K562 (cell line): Measurements from ENCODE around the gene CAMK1D. TPM values are rescaled to one million over a fixed set of nuclear protein-coding genes. Genes with fewer than 3 reads are reported as not detected.

Experiments used
- ATAC-seq: fragments of 200-7000 bp; cut with Tn5 transposase; 3 replicates; pipeline ENCODE4 v1.9.1; 2020; ENCODE audit warnings: moderate library complexity
- BruUV-seq: library from RNA; stranded (reverse); fragments of 400-500 nt; replicated peaks from 2 replicates; lab custom pipeline; 2021; lab: Mats Ljungman, UMichigan
- CTCF ChIA-PET: fragments of 300-600 bp; formaldehyde crosslinking; extraction: SDS; loops from one replicate; lab custom pipeline; 2021; ENCODE audit warnings: low intra/inter-chr PET ratio; lab: Yijun Ruan, JAX
- POLR2A ChIA-PET: fragments of 300-600, 350-650 bp; sonication (Branson Sonifier 250); formaldehyde crosslinking; extraction: SDS; loops from one replicate; lab custom pipeline; 2021; ENCODE audit warnings: antibody characterized with exemption, inconsistent platforms; lab: Yijun Ruan, JAX
- DNase-seq, 4 experiments: peaks; one replicate each; pipeline versions ENCODE4 v3.0.0 to v3.0.0-alpha.2; 2011 to 2018; ENCODE audit warnings: low spot score in 3 of 4, mixed read lengths in 3 of 4; ENCODE audit errors: extremely low read depth in 1 of 4
- FAIRE-seq: peaks from 2 replicates; lab custom pipeline; 2011; peaks lifted over from hg19 to GRCh38; lab: Jason Lieb, UNC
- H2AFZ ChIP-seq: 2 replicates; pipeline ENCODE4 v1.6.0; 2011; ENCODE audit warnings: low read depth, low read length, control low read depth, inconsistent platforms
- H3K27ac ChIP-seq: fragments of 200-600 bp; 3 replicates; pipeline ENCODE4 v1.8.0; 2011; ENCODE audit warnings: low read depth, mild to moderate bottlenecking, control low read depth, inconsistent platforms, low read length, moderate library complexity, mixed read lengths; ENCODE audit errors: extremely low read depth
- H3K27me3 ChIP-seq, 2 experiments: fragments of 300-600 bp in 1 of 2; 2 replicates in 1 of 2; 3 replicates in 1 of 2; pipeline versions ENCODE4 v1.6.0 to v1.8.0; 2011; ENCODE audit warnings: inconsistent platforms in 2 of 2, low read length in 2 of 2, mild to moderate bottlenecking in 1 of 2, mixed read lengths in 1 of 2, moderate library complexity in 1 of 2; ENCODE audit not compliant: control insufficient read depth in 2 of 2, insufficient read depth in 2 of 2
- H3K36me3 ChIP-seq: fragments of 300-600 bp; 3 replicates; pipeline ENCODE4 v1.8.0; 2011; ENCODE audit warnings: mild to moderate bottlenecking, low read length, inconsistent platforms; ENCODE audit not compliant: control insufficient read depth, insufficient read depth
- H3K4me1 ChIP-seq, 2 experiments: fragments of 200-600 bp in 1 of 2; replicated peaks in 1 of 2; 2 replicates in 1 of 2; 3 replicates in 1 of 2; pipeline versions ENCODE4 v1.5.1 to v1.8.0; 2011; ENCODE audit warnings: inconsistent platforms in 2 of 2, low read length in 2 of 2, mild to moderate bottlenecking in 1 of 2, mixed read lengths in 1 of 2, moderate library complexity in 1 of 2; ENCODE audit not compliant: control insufficient read depth in 2 of 2, insufficient read depth in 2 of 2
- H3K4me2 ChIP-seq: 2 replicates; pipeline ENCODE4 v1.6.1; 2011; ENCODE audit warnings: low read length, control low read depth, inconsistent platforms, mixed read lengths; ENCODE audit not compliant: insufficient read depth
- H3K4me3 ChIP-seq: fragments of 200-600 bp; sonication (generic), shearing (Covaris generic); 2 replicates; pipeline ENCODE4 v1.5.1; 2016; ENCODE audit warnings: control low read depth, inconsistent platforms
- H3K79me2 ChIP-seq: fragments of 200-600 bp; 3 replicates; pipeline ENCODE4 v1.8.0; 2011; ENCODE audit warnings: low read length, inconsistent platforms; ENCODE audit not compliant: control insufficient read depth, insufficient read depth
- H3K9ac ChIP-seq, 2 experiments: 2 replicates each; pipeline versions ENCODE4 v1.6.0 to v1.6.1; 2011; ENCODE audit warnings: low read depth in 2 of 2, low read length in 2 of 2, control low read depth in 1 of 2, inconsistent platforms in 1 of 2, mild to moderate bottlenecking in 1 of 2, mixed read lengths in 1 of 2; ENCODE audit not compliant: insufficient read depth in 1 of 2
- H3K9me1 ChIP-seq: one replicate; pipeline ENCODE4 v1.6.0; 2011; ENCODE audit warnings: inconsistent platforms, mild to moderate bottlenecking, low read length, moderate library complexity; ENCODE audit not compliant: control insufficient read depth, insufficient read depth
- H3K9me3 ChIP-seq: replicated peaks from 2 replicates; pipeline ENCODE4 v1.5.1; 2011; ENCODE audit warnings: low read depth, low read length, inconsistent platforms; ENCODE audit not compliant: control insufficient read depth, insufficient read depth
- H4K20me1 ChIP-seq: replicated peaks from 2 replicates; pipeline ENCODE4 v1.6.1; 2011; ENCODE audit warnings: low read length, inconsistent platforms, mixed read lengths; ENCODE audit not compliant: control insufficient read depth, insufficient read depth
- ARID3A ChIP-seq: IDR thresholded peaks from 2 replicates; pipeline ENCODE4 v1.6.1; 2012; ENCODE audit warnings: low read depth, low read length, improper control_type of control experiment, borderline replicate concordance
- ASH1L ChIP-seq: fragments of 450-650 bp; IDR thresholded peaks from 2 replicates; pipeline ENCODE4 v1.6.1; 2018; ENCODE audit warnings: borderline replicate concordance, mild to moderate bottlenecking, low read depth; ENCODE audit not compliant: partially characterized antibody
- HMGXB4 ChIP-seq: sonication (generic); formaldehyde crosslinking; IDR thresholded peaks from 2 replicates; pipeline ENCODE4 v1.8.1; 2023; ENCODE audit warnings: mild to moderate bottlenecking, missing genetic modification reagents
- MAX ChIP-seq: sonication (generic); formaldehyde crosslinking; IDR thresholded peaks from 2 replicates; pipeline ENCODE4 v1.9.0; 2022; ENCODE audit warnings: mild to moderate bottlenecking, missing genetic modification reagents
- POLR3A ChIP-seq: IDR thresholded peaks from 2 replicates; pipeline ENCODE4 v1.6.1; 2011; ENCODE audit warnings: borderline replicate concordance, mild to moderate bottlenecking, moderate library complexity; ENCODE audit not compliant: insufficient read length, insufficient read depth; ENCODE audit errors: extremely low read depth
- PREB ChIP-seq: sonication (generic); formaldehyde crosslinking; IDR thresholded peaks from 2 replicates; pipeline ENCODE4 v1.8.1; 2023; ENCODE audit warnings: mild to moderate bottlenecking, missing genetic modification reagents
- ZNF584 ChIP-seq: fragments of 200-800 bp; sonication (Bioruptor generic); IDR thresholded peaks from 2 replicates; pipeline ENCODE4 v1.6.1; 2016; ENCODE audit warnings: low read depth, mild to moderate bottlenecking, missing genetic modification characterization, missing compliant biosample characterization
- WGBS: fragments of 100-300 bp; shearing (Covaris generic); methylation state at CpG from one replicate; pipeline ENCODE4 v1.1.6; 2016; ENCODE audit warnings: low coverage, mixed read lengths; ENCODE audit not compliant: insufficient coverage; ENCODE audit errors: missing lambda C conversion rate; 5-methylcytosine and 5-hydroxymethylcytosine counted together
- in situ Hi-C: fragments of 300-500 bp; cut with MboI; formaldehyde crosslinking; loops from 4 replicates; pipeline ENCODE4 v1.15.0; 2018; ENCODE audit warnings: inconsistent platforms, mixed read lengths
- intact Hi-C: fragments of 100-400 bp; cut with micrococcal nuclease; formaldehyde crosslinking; loops from 2 replicates; pipeline ENCODE4 v1.14.2; 2022
- polyA plus RNA-seq, 8 experiments: library from polyadenylated mRNA; depleted of rRNA in 4 of 8; stranded (reverse) in 5 of 8; unstranded in 3 of 8; fragments of >200 nt; fragmentation: Nextera tagmentation in 2 of 8; fragmentation: Illumina TruSeq in 1 of 8; extraction: Ambion mirVana in 2 of 8; extraction: Trizol in 1 of 8; gene quantifications; 2 replicates each; pipeline versions ENCODE4 v1.2.1 to v1.2.3, GENCODE V29; 2011 to 2014; ENCODE audit warnings: inconsistent platforms in 1 of 8, missing spikeins in 1 of 8
- total RNA-seq, 7 experiments: library from RNA; depleted of rRNA in 6 of 7; stranded (reverse); fragments of >200 nt in 6 of 7; fragmentation: Illumina TruSeq in 2 of 7; extraction: Trizol in 2 of 7; gene quantifications; 2 replicates each; pipeline versions ENCODE4 v1.2.1 to v1.2.3, GENCODE V29; 2011 to 2021; ENCODE audit warnings: low replicate concordance in 1 of 7
- TF ChIP-seq, protein P1 (sequence below): fragments of 450-650 bp; formaldehyde crosslinking; IDR thresholded peaks from 2 replicates; pipeline ENCODE4 v1.4.0; 2020; ENCODE audit warnings: mild to moderate bottlenecking, moderate library complexity

Gene CAMK1D
- total and polyA plus RNA-seq, 9 of the 15 experiments (the other 6 are each of a cell fraction or from before 2014, with no cell fraction given): 0.12 to 0.24 (median 0.20) TPM; not detected in 5

DNA sequence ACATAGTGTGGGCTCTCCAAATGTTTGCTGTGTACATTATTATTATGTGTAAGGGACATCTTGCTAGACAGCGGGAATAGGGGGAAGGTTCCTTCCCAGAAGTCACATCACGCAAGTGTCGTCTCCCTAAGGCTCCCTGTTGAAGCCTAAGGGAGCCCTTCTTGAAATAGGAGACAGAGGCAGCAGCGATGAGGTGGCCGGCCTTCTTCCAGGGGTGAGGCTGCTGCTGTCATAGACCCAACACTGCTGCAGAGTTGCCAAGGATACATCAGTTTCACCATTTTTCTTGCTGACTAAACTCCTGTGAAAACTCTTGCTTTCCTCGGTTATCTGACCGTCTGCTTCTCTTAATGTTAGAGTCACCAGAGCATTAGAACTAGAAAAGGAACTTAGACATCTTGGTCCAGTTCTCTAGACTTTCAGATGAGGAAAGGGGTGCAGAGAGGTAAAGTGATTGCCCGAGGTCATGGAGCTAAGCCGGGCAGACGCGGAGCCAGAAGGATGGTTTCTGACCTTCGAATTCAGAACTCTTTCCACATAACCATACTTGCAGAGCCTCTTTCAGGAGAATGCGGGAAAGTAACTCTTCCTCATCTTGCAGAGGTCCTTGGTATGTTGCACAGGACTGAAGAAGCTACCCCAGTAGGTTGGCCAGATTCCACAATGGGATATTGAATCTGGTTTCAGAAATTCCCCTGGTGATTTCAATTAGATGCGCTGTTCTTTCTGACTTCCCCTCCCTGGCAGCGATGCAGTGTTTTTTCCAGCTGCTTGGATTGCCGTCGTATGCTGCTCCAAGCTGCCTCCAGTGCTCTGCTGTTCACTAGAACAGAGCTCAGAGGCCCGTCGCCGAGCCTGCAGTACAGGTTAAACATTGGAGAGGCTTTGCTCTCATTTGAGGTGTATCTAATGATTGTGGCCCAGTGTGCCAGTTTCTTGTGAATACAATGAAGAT is 217.1 kb downstream of the CAMK1D start:
- Histone ChIP-seq H3K9me1 (no peaks in the 10 kb centered on the region), H3K4me1 (no peaks in the 10 kb centered on the region)
- TF ChIP-seq POLR3A (no peak), ASH1L (no peak), ZNF584 (CRISPR knock-in tag) (no peak), MAX (CRISPR knock-in tag) (no peak), PREB (CRISPR knock-in tag) (no peak), ARID3A (no peak), HMGXB4 (CRISPR knock-in tag) (no peak)
- TF ChIP-seq, protein P1, sequence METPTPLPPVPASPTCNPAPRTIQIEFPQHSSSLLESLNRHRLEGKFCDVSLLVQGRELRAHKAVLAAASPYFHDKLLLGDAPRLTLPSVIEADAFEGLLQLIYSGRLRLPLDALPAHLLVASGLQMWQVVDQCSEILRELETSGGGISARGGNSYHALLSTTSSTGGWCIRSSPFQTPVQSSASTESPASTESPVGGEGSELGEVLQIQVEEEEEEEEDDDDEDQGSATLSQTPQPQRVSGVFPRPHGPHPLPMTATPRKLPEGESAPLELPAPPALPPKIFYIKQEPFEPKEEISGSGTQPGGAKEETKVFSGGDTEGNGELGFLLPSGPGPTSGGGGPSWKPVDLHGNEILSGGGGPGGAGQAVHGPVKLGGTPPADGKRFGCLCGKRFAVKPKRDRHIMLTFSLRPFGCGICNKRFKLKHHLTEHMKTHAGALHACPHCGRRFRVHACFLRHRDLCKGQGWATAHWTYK (CRISPR knock-in tag): no peak
- TF ChIP-seq, all 486 proteins: peak for 0
- in situ Hi-C loops: no loop called here
- POLR2A ChIA-PET: interaction anchor here (0.5 kb wide), 2 partner anchors 242 to 631 kb away, joined by 3 read pairs; no protein-coding TSS in a partner anchor
- Histone ChIP-seq H3K4me2 (no peak overlapping the region), H3K4me3 (no peak overlapping the region), H3K27ac (no peak overlapping the region), H3K36me3 (no peaks in the 10 kb centered on the region), H3K79me2 (no peaks in the 10 kb centered on the region), H3K9me3 (no peaks in the 10 kb centered on the region), H3K9ac (no peak overlapping the region), H4K20me1 (no peaks in the 10 kb centered on the region), H3K27me3 (peaks cover 18 to 35% of the 10 kb centered on the region in 2 experiments; a peak in 3 of 5 replicates), H2AFZ (no peak overlapping the region)
- no peak for ATAC-seq
- WGBS: 2% methylated on average over 20 of the region's 20 CpGs
- CTCF ChIA-PET: no interaction called here
- no peak for FAIRE-seq
- no TSS peak for BruUV-seq
- intact Hi-C loops: no loop called here
- DNase-seq: no peak
